ENCODE data around the gene PHOSPHO2. TPM values are rescaled to one million over a fixed set of nuclear protein-coding genes. Genes with fewer than 3 reads are reported as not detected.

PHOSPHO2 gene
- total and polyA plus RNA-seq, 2 experiments from 2014 or later, result 8.3 to 8.7 TPM

DNA sequence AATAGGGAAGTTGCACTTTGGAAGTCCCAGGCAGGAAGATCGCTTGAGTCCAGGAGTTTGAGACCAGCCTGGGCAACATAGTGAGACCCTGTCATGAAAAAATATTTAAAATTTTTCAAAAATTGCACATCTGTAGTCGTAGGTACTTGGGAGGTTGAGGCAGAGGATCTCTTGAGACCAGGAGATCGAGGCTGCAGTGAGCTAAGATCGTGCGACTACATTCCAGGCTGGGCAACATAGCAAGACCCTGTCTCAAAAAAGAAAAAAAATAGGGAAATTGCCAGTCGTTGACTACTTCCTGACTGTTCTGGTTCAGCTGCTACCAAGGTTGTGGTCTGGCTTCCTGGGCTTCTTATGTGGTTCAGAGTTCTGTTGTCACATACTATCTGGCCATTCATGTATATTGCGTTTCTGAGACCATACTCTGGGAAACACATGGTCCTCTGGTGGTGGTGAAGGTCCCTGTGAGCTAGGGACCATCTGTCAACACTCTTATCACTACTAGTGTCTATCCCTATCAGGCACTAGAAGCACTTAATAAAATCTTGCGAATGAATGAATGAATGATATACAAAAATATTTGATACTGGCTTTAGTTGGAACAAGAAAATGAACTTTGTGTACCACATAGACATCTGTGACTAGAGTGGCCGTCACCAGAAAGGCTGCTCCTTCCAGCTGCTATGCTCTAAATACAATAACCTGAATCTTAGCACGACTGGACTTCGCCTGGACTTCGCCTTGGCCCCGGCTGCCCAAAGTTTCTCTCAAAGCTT lies 38.5 kb downstream of the PHOSPHO2 start (continued):
- TF ChIP-seq, protein P1, sequence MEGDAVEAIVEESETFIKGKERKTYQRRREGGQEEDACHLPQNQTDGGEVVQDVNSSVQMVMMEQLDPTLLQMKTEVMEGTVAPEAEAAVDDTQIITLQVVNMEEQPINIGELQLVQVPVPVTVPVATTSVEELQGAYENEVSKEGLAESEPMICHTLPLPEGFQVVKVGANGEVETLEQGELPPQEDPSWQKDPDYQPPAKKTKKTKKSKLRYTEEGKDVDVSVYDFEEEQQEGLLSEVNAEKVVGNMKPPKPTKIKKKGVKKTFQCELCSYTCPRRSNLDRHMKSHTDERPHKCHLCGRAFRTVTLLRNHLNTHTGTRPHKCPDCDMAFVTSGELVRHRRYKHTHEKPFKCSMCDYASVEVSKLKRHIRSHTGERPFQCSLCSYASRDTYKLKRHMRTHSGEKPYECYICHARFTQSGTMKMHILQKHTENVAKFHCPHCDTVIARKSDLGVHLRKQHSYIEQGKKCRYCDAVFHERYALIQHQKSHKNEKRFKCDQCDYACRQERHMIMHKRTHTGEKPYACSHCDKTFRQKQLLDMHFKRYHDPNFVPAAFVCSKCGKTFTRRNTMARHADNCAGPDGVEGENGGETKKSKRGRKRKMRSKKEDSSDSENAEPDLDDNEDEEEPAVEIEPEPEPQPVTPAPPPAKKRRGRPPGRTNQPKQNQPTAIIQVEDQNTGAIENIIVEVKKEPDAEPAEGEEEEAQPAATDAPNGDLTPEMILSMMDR (conservative IDR thresholded peaks at IDR 0.05; ENCODE audit: low read depth in 2 of 2), result no peak
- TF ChIP-seq ZNF114 (CRISPR knock-in tag; IDR thresholded peaks at IDR 0.05) (no peak), NANOG (IDR thresholded peaks at IDR 0.05; ENCODE audit: borderline replicate concordance) (no peak)

DNA sequence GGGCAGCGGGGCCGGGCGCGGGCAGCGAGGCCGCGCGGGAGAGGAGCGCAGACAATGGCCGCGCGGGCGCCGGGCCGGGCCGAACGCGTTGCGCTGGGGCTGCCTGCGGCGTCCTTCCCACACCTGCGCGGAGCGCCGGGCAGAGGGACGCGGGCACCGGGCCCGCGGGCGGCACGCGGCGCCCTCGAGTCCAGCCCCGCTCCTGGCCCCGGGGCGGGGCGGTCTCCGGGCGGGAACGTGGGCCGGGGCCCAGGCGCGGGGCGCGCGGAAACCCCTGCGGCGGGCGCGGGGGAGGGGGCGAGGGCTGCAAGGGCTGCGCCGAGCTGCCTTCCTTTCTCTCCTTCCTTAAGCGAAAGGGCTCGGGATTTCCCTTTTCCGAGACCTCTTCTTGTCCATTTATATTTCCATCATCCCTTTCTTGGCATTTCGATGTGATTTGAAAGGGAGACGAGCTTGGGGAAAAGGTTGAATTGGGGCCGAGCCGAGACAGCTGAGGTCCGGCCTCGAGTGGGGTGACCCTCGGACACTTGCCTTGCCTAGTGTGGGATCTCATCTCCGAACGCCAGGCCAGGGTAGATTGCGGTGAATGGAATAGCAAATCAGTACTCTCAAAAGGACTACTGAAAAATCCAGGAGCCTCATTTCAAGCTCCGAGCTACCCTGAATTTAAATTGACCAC lies 40.0 kb downstream of the PHOSPHO2 start:
- Histone ChIP-seq H3F3A (replicated peaks; ENCODE audit: low read depth) (0 out of 2 replicates have a peak, but pooled peaks cover 6% of the 10 kb centered on the region), H3K4me2 (peak overlapping the region; percentile 96), H4K20me1 (replicated peaks; ENCODE audit: insufficient read depth) (peaks cover 11% of the 10 kb centered on the region; the same call in 1 of the 2 replicates), H2AFZ (peak overlapping the region; percentile 92; the same call in 1 of the 2 replicates), H3K4me3 (peak overlapping the region; percentile 95), H3K36me3 (ENCODE audit: insufficient read depth) (no peaks in the 10 kb centered on the region; the same call in 1 of the 2 replicates), H3K79me2 (replicated peaks; ENCODE audit: insufficient read depth) (peaks cover 46% of the 10 kb centered on the region), H3K9me2 (ENCODE audit: insufficient read depth) (0 out of 2 replicates have a peak, but pooled peaks cover 4% of the 10 kb centered on the region), H3K27me3 (ENCODE audit: insufficient read depth) (peaks cover 7% of the 10 kb centered on the region), H3K4me1 (ENCODE audit: insufficient read depth) (peaks cover 33% of the 10 kb centered on the region), H3K27ac (ENCODE audit: low read depth) (no peak overlapping the region)
- H3K36me3 Mint-ChIP-seq (ENCODE audit: low read depth), result peaks cover 34% of the 10 kb centered on the region
- no peak overlapping the region; the same call in 1 of the 2 replicates for H3K27ac Mint-ChIP-seq
- H3K9me3 Mint-ChIP-seq, result peaks cover 5% of the 10 kb centered on the region; the same call in 2 of the 3 replicates
- H3K4me1 Mint-ChIP-seq, result peaks cover 26% of the 10 kb centered on the region
- DNase-seq (ENCODE audit: low spot score) (peak; percentile 75), ATAC-seq (peak; percentile 47)
- peaks cover 9% of the 10 kb centered on the region for H3K27me3 Mint-ChIP-seq (ENCODE audit: insufficient read depth, low read depth, poor library complexity)
- peak overlapping the region; percentile 91 for H3K4me3 Mint-ChIP-seq
- TF ChIP-seq JUNB (IDR thresholded peaks at IDR 0.05; ENCODE audit: unreplicated experiment) (no peak), NANOG (IDR thresholded peaks at IDR 0.05; ENCODE audit: borderline replicate concordance) (no peak), EZH2 (IDR thresholded peaks at IDR 0.05; ENCODE audit: low read depth, unreplicated experiment) (no peak), CREB1 (CRISPR knock-in tag; IDR thresholded peaks at IDR 0.05; ENCODE audit: low read depth) (no peak), ZNF331 (CRISPR knock-in tag; IDR thresholded peaks at IDR 0.05; ENCODE audit: low read depth) (no peak), STAT1 (IDR thresholded peaks at IDR 0.05; ENCODE audit: unreplicated experiment) (no peak), ZNF114 (CRISPR knock-in tag; IDR thresholded peaks at IDR 0.05) (no peak), POLR2AphosphoS5 (IDR thresholded peaks at IDR 0.05; ENCODE audit: low read depth) (no peak), EZH2phosphoT487 (IDR thresholded peaks at IDR 0.05; ENCODE audit: unreplicated experiment) (no peak)
- TF ChIP-seq, protein P1 (conservative IDR thresholded peaks at IDR 0.05; ENCODE audit: low read depth in 2 of 2), result no peak
- TF ChIP-seq, protein P2, sequence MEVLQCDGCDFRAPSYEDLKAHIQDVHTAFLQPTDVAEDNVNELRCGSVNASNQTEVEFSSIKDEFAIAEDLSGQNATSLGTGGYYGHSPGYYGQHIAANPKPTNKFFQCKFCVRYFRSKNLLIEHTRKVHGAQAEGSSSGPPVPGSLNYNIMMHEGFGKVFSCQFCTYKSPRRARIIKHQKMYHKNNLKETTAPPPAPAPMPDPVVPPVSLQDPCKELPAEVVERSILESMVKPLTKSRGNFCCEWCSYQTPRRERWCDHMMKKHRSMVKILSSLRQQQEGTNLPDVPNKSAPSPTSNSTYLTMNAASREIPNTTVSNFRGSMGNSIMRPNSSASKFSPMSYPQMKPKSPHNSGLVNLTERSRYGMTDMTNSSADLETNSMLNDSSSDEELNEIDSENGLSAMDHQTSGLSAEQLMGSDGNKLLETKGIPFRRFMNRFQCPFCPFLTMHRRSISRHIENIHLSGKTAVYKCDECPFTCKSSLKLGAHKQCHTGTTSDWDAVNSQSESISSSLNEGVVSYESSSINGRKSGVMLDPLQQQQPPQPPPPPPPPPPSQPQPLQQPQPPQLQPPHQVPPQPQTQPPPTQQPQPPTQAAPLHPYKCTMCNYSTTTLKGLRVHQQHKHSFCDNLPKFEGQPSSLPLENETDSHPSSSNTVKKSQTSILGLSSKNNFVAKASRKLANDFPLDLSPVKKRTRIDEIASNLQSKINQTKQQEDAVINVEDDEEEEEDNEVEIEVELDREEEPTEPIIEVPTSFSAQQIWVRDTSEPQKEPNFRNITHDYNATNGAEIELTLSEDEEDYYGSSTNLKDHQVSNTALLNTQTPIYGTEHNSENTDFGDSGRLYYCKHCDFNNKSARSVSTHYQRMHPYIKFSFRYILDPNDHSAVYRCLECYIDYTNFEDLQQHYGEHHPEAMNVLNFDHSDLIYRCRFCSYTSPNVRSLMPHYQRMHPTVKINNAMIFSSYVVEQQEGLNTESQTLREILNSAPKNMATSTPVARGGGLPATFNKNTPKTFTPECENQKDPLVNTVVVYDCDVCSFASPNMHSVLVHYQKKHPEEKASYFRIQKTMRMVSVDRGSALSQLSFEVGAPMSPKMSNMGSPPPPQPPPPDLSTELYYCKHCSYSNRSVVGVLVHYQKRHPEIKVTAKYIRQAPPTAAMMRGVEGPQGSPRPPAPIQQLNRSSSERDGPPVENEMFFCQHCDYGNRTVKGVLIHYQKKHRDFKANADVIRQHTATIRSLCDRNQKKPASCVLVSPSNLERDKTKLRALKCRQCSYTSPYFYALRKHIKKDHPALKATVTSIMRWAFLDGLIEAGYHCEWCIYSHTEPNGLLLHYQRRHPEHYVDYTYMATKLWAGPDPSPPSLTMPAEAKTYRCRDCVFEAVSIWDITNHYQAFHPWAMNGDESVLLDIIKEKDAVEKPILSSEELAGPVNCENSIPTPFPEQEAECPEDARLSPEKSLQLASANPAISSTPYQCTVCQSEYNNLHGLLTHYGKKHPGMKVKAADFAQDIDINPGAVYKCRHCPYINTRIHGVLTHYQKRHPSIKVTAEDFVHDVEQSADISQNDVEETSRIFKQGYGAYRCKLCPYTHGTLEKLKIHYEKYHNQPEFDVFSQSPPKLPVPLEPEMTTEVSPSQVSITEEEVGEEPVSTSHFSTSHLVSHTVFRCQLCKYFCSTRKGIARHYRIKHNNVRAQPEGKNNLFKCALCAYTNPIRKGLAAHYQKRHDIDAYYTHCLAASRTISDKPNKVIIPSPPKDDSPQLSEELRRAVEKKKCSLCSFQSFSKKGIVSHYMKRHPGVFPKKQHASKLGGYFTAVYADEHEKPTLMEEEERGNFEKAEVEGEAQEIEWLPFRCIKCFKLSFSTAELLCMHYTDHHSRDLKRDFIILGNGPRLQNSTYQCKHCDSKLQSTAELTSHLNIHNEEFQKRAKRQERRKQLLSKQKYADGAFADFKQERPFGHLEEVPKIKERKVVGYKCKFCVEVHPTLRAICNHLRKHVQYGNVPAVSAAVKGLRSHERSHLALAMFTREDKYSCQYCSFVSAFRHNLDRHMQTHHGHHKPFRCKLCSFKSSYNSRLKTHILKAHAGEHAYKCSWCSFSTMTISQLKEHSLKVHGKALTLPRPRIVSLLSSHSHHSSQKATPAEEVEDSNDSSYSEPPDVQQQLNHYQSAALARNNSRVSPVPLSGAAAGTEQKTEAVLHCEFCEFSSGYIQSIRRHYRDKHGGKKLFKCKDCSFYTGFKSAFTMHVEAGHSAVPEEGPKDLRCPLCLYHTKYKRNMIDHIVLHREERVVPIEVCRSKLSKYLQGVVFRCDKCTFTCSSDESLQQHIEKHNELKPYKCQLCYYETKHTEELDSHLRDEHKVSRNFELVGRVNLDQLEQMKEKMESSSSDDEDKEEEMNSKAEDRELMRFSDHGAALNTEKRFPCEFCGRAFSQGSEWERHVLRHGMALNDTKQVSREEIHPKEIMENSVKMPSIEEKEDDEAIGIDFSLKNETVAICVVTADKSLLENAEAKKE (CRISPR knock-in tag; IDR thresholded peaks at IDR 0.05), result no peak
